ENCODE data around the gene TRERF1.

TRERF1 gene

GRCh38 chr6:42239736-42240375, 211.9 kb downstream of the TRERF1 start:
- no peak for DNase-seq

GRCh38 chr6:42239333-42239732, 212.4 kb downstream of the TRERF1 start:
- DNase-seq, result no peak

GRCh38 chr6:42237857-42238256, 213.9 kb downstream of the TRERF1 start:
- no peak for DNase-seq

- DNase-seq, result no peak
Measured at GRCh38 chr6:42236682-42237473, 214.8 kb downstream of the TRERF1 start.

- DNase-seq, result no peak
Measured at GRCh38 chr6:42236030-42236429, 215.7 kb downstream of the TRERF1 start.

GRCh38 chr6:42232035-42232434, 219.7 kb downstream of the TRERF1 start:
- no peak for DNase-seq

- no peak for DNase-seq
Measured at GRCh38 chr6:42230345-42231321, 221.1 kb downstream of the TRERF1 start.

GRCh38 chr6:42229506-42230119, 222.1 kb downstream of the TRERF1 start:
- no peak for DNase-seq

- DNase-seq, result no peak
Measured at GRCh38 chr6:42228305-42228704, 223.4 kb downstream of the TRERF1 start.

GRCh38 chr6:42227173-42227850, 224.4 kb downstream of the TRERF1 start:
- DNase-seq, result no peak

- no peak for DNase-seq
Measured at GRCh38 chr6:42226645-42227143, 225.0 kb downstream of the TRERF1 start.

GRCh38 chr6:42226161-42226611, 225.5 kb downstream of the TRERF1 start:
- DNase-seq, result no peak

- no peak for DNase-seq
Measured at GRCh38 chr6:42225419-42225818, 226.3 kb downstream of the TRERF1 start.

GRCh38 chr6:42225029-42225339, 226.7 kb downstream of the TRERF1 start:
- DNase-seq, result no peak

GRCh38 chr6:42224222-42225028, 227.3 kb downstream of the TRERF1 start:
- DNase-seq, result no peak

- no peak for DNase-seq
Measured at GRCh38 chr6:42222448-42222847, 229.3 kb downstream of the TRERF1 start.

GRCh38 chr6:42221546-42221945, 230.2 kb downstream of the TRERF1 start:
- DNase-seq, result no peak

GRCh38 chr6:42220807-42221206, 230.9 kb downstream of the TRERF1 start:
- DNase-seq, result no peak

- DNase-seq, result peak; percentile 97
Measured at GRCh38 chr6:42217519-42218367, 234.0 kb downstream of the TRERF1 start, which contains the start of gene MRPS10. MRPS10 (minus strand) TSS chr6:42217861; CDS start chr6:42217849, 12 bp downstream.

- DNase-seq, result no peak
Measured at GRCh38 chr6:42217157-42217518, 234.6 kb downstream of the TRERF1 start.
